Adrenal gland (tissue), 5 donors: ENCODE data around the gene FRMD3.

Experiments used
- CTCF ChIP-seq, 6 experiments: fragments of 450-650 bp in 4 of 6; fragments of 200-600 bp in 2 of 6; sonication (generic) in 1 of 6; IDR thresholded peaks; 1 replicate in 5 of 6; 2 replicates in 1 of 6; pipeline versions ENCODE4 v1.5.1 to v1.8.0; 2016 to 2021; ENCODE audit warnings: antibody characterized with exemption in 6 of 6, mild to moderate bottlenecking in 2 of 6, moderate library complexity in 1 of 6
- POLR2A ChIP-seq, 2 donors: fragments of 450-650 bp; IDR thresholded peaks; one replicate each; pipeline ENCODE4 v1.6.1; 2017; ENCODE audit warnings: antibody characterized with exemption in 2 of 2, mild to moderate bottlenecking in 2 of 2, moderate library complexity in 1 of 2
- donor health status: DM: no; HTN: no; CAD: no.

DNA sequence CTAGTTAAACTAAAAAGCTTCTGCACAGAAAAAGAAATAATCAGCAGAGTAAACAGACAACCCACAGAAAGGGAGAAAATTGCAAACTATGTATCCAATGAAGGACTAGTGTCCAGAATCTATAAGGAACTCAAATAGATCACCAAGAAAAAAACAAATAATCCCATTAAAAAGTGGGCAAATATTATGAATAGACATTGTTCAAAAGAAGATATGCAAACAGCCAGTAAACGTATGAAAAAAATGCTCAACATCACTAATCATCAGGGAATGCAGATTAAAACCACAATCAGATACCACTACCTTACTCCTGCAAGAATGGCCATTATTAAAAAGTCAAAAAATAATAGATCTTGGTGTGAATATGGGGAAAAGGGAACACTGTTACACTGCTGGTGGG lies 119.9 kb downstream of the FRMD3 start:
- TF ChIP-seq CTCF (IDR thresholded peaks at IDR 0.05) (no peak), POLR2A (IDR thresholded peaks at IDR 0.05) (no peak)
